Fibroblast of lung (primary cell): ENCODE measurements around the gene PPP3R1. TPM values are rescaled to one million over a fixed set of nuclear protein-coding genes. Genes with fewer than 3 reads are reported as not detected.

ENCODE experiments used
- DNase-seq, 2 donors: peaks; one replicate each; pipeline versions ENCODE4 v3.0.0 to v3.0.0-alpha.2; 2010; ENCODE audit warnings: low read depth in 2 of 2
- H2AFZ ChIP-seq: 2 replicates; pipeline ENCODE4 v1.5.1; 2012; ENCODE audit warnings: low read length, control low read depth, inconsistent platforms
- H3K27ac ChIP-seq: 2 replicates; pipeline ENCODE4 v1.5.1; 2011; ENCODE audit warnings: low read length, control low read depth; ENCODE audit not compliant: insufficient read depth
- H3K27me3 ChIP-seq: 2 replicates; pipeline ENCODE4 v1.5.1; 2011; ENCODE audit warnings: mild to moderate bottlenecking, low read length; ENCODE audit not compliant: control insufficient read depth, insufficient read depth
- H3K36me3 ChIP-seq: 2 replicates; pipeline ENCODE4 v1.5.1; 2011; ENCODE audit warnings: low read length; ENCODE audit not compliant: control insufficient read depth, insufficient read depth
- H3K4me1 ChIP-seq: 2 replicates; pipeline ENCODE4 v1.5.1; 2011; ENCODE audit warnings: low read length; ENCODE audit not compliant: control insufficient read depth, insufficient read depth; ENCODE audit errors: extremely low read depth
- H3K4me2 ChIP-seq: 2 replicates; pipeline ENCODE4 v1.5.1; 2011; ENCODE audit warnings: low read length, control low read depth; ENCODE audit not compliant: insufficient read depth; ENCODE audit errors: extremely low read depth
- H3K4me3 ChIP-seq, 4 experiments: fragments of 200-600 bp in 1 of 4; sonication (generic) in 1 of 4; replicated peaks in 1 of 4; 2 replicates each; pipeline ENCODE4 v1.5.1; 2011 to 2016; ENCODE audit warnings: low read length in 4 of 4, low read depth in 3 of 4, mild to moderate bottlenecking in 3 of 4, control low read depth in 2 of 4, inconsistent platforms in 1 of 4, mixed read lengths in 1 of 4; ENCODE audit not compliant: insufficient read depth in 1 of 4; ENCODE audit errors: control extremely low read depth in 1 of 4
- H3K79me2 ChIP-seq: 2 replicates; pipeline ENCODE4 v1.5.1; 2012; ENCODE audit warnings: mild to moderate bottlenecking, low read length, inconsistent platforms; ENCODE audit not compliant: control insufficient read depth, insufficient read depth
- H3K9ac ChIP-seq: 2 replicates; pipeline ENCODE4 v1.5.1; 2011; ENCODE audit warnings: mild to moderate bottlenecking, low read length, control low read depth; ENCODE audit not compliant: insufficient read depth
- H3K9me3 ChIP-seq: 2 replicates; pipeline ENCODE4 v1.5.1; 2012; ENCODE audit warnings: low read depth, low read length; ENCODE audit not compliant: control insufficient read depth, insufficient read depth
- H4K20me1 ChIP-seq: 2 replicates; pipeline ENCODE4 v1.5.1; 2011; ENCODE audit warnings: low read length; ENCODE audit not compliant: control insufficient read depth, insufficient read depth; ENCODE audit errors: extremely low read depth
- EZH2 ChIP-seq: IDR thresholded peaks from 2 replicates; pipeline ENCODE4 v1.5.1; 2012; ENCODE audit warnings: low read length, control low read depth, mild to moderate bottlenecking; ENCODE audit errors: missing control alignments
- polyA plus RNA-seq, 2 donors: library from polyadenylated mRNA; depleted of rRNA in 1 of 2; stranded (reverse) in 1 of 2; unstranded in 1 of 2; fragments of >200 nt; gene quantifications; 2 replicates each; pipeline ENCODE4 v1.2.1, GENCODE V29; 2011 to 2012; ENCODE audit warnings: missing spikeins in 1 of 2
- total RNA-seq: library from RNA; depleted of rRNA; stranded (reverse); fragments of >200 nt; gene quantifications from 2 replicates; pipeline ENCODE4 v1.2.1, GENCODE V29; 2014
- TF ChIP-seq, protein P1 (sequence below), 2 donors: IDR thresholded peaks in 1 of 2; conservative IDR thresholded peaks in 1 of 2; 1 replicate in 1 of 2; 2 replicates in 1 of 2; pipeline ENCODE4 v1.5.1; 2011 to 2012; ENCODE audit warnings: low read length in 2 of 2, control low read depth in 1 of 2, inconsistent platforms in 1 of 2, low read depth in 1 of 2, mild to moderate bottlenecking in 1 of 2

The PPP3R1 gene
- total and polyA plus RNA-seq, 2 donors (not counting 1 experiment from before 2014, with no cell fraction given), result 22.8 to 51.3 TPM

GRCh38 chr2:68134554-68134953, 117.8 kb downstream of the PPP3R1 start:
- Histone ChIP-seq H2AFZ (no peak overlapping the region), H3K9ac (no peak overlapping the region), H3K4me2 (no peak overlapping the region), H3K4me1 (no peaks in the 10 kb centered on the region), H3K4me3 (no peak overlapping the region), H4K20me1 (no peaks in the 10 kb centered on the region), H3K79me2 (no peaks in the 10 kb centered on the region), H3K36me3 (no peaks in the 10 kb centered on the region), H3K27ac (no peak overlapping the region), H3K27me3 (no peaks in the 10 kb centered on the region), H3K9me3 (no peaks in the 10 kb centered on the region)
- DNase-seq, result no peak
- TF ChIP-seq EZH2, result no peak
- TF ChIP-seq, protein P1, sequence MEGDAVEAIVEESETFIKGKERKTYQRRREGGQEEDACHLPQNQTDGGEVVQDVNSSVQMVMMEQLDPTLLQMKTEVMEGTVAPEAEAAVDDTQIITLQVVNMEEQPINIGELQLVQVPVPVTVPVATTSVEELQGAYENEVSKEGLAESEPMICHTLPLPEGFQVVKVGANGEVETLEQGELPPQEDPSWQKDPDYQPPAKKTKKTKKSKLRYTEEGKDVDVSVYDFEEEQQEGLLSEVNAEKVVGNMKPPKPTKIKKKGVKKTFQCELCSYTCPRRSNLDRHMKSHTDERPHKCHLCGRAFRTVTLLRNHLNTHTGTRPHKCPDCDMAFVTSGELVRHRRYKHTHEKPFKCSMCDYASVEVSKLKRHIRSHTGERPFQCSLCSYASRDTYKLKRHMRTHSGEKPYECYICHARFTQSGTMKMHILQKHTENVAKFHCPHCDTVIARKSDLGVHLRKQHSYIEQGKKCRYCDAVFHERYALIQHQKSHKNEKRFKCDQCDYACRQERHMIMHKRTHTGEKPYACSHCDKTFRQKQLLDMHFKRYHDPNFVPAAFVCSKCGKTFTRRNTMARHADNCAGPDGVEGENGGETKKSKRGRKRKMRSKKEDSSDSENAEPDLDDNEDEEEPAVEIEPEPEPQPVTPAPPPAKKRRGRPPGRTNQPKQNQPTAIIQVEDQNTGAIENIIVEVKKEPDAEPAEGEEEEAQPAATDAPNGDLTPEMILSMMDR (conservative IDR thresholded peaks at IDR 0.05 in 1 of 2, IDR thresholded peaks at IDR 0.05 in 1 of 2; ENCODE audit: low read depth in 1 of 2, low read length in 2 of 2), result no peak

- H3K36me3 ChIP-seq, result no peaks in the 10 kb centered on the region
- H3K27ac ChIP-seq, result no peak overlapping the region
- H3K27me3 ChIP-seq, result no peaks in the 10 kb centered on the region
- H4K20me1 ChIP-seq, result no peaks in the 10 kb centered on the region
- no peaks in the 10 kb centered on the region for H3K79me2 ChIP-seq
- H3K4me2 ChIP-seq, result no peak overlapping the region
- no peak for DNase-seq
- H3K4me1 ChIP-seq, result no peaks in the 10 kb centered on the region
- no peak overlapping the region for H2AFZ ChIP-seq
- H3K4me3 ChIP-seq, result no peak overlapping the region
- H3K9ac ChIP-seq, result no peak overlapping the region
- TF ChIP-seq EZH2, result no peak
- TF ChIP-seq, protein P1 (conservative IDR thresholded peaks at IDR 0.05 in 1 of 2, IDR thresholded peaks at IDR 0.05 in 1 of 2; ENCODE audit: low read depth in 1 of 2, low read length in 2 of 2), result no peak
- H3K9me3 ChIP-seq, result no peaks in the 10 kb centered on the region
Measured at GRCh38 chr2:68134120-68134519, 118.2 kb downstream of the PPP3R1 start.

Other genes starting within 250 kb of the PPP3R1 start
- 21.3 and 28.8 TPM in 2 replicates for gene C1D, start 189.5 kb downstream of the PPP3R1 start, total RNA-seq
- gene C1D, start 189.5 kb downstream of the PPP3R1 start, polyA plus RNA-seq, result 55.2 and 63.1 TPM in 2 replicates
- 12.9 and 14.4 TPM in 2 replicates for gene PNO1, start 94.6 kb downstream of the PPP3R1 start, total RNA-seq
- 13.4 and 18.1 TPM in 2 replicates for gene PNO1, start 94.6 kb downstream of the PPP3R1 start, polyA plus RNA-seq
- 34.7 and 39.8 TPM in 2 replicates for gene CNRIP1, start 67.4 kb upstream of the PPP3R1 start, total RNA-seq
- gene CNRIP1, start 67.4 kb upstream of the PPP3R1 start, polyA plus RNA-seq, result 47.7 and 58.7 TPM in 2 replicates
- not detected in 2 replicates for gene PLEK, start 112.8 kb upstream of the PPP3R1 start, total RNA-seq
- gene PLEK, start 112.8 kb upstream of the PPP3R1 start, polyA plus RNA-seq, result 0.02 TPM in 1 of 2 replicates, not detected in the other
- 0.26 and 0.33 TPM in 2 replicates for gene FBXO48, start 214.8 kb upstream of the PPP3R1 start, total RNA-seq
- gene FBXO48, start 214.8 kb upstream of the PPP3R1 start, polyA plus RNA-seq, result 0.65 and 0.77 TPM in 2 replicates
- 9.4 and 10.8 TPM in 2 replicates for gene APLF, start 215.1 kb upstream of the PPP3R1 start, total RNA-seq
- gene APLF, start 215.1 kb upstream of the PPP3R1 start, polyA plus RNA-seq, result 1.4 and 1.6 TPM in 2 replicates